Measurements from ENCODE around the gene LDLRAP1.
A peak's percentile ranks its signal among the peaks of the same experiment; 100 is the strongest.

The LDLRAP1 gene

GRCh38 chr1:25563330-25564215 lies 20.2 kb downstream of the LDLRAP1 start:
- no peak for DNase-seq

GRCh38 chr1:25564777-25565574 lies 21.6 kb downstream of the LDLRAP1 start:
- DNase-seq = no peak

- DNase-seq = no peak
Measured at GRCh38 chr1:25565626-25566025, 22.2 kb downstream of the LDLRAP1 start.

GRCh38 chr1:25566176-25566729 lies 22.8 kb downstream of the LDLRAP1 start:
- DNase-seq = no peak

GRCh38 chr1:25566730-25567341 lies 23.4 kb downstream of the LDLRAP1 start:
- DNase-seq = peak; percentile 87

- DNase-seq = no peak
Measured at GRCh38 chr1:25567710-25568089, 24.3 kb downstream of the LDLRAP1 start.

GRCh38 chr1:25568090-25568833 lies 24.9 kb downstream of the LDLRAP1 start:
- DNase-seq = no peak

- no peak for DNase-seq
Measured at GRCh38 chr1:25568834-25569596, 25.6 kb downstream of the LDLRAP1 start.

GRCh38 chr1:25569597-25570396 lies 26.4 kb downstream of the LDLRAP1 start:
- no peak for DNase-seq

GRCh38 chr1:25570798-25571521 lies 27.6 kb downstream of the LDLRAP1 start:
- DNase-seq = no peak

GRCh38 chr1:25571522-25571970 lies 28.1 kb downstream of the LDLRAP1 start:
- no peak for DNase-seq

GRCh38 chr1:25572107-25572506 lies 28.7 kb downstream of the LDLRAP1 start:
- no peak for DNase-seq

- no peak for DNase-seq
Measured at GRCh38 chr1:25572708-25573590, 29.5 kb downstream of the LDLRAP1 start.

- DNase-seq = no peak
Measured at GRCh38 chr1:25573591-25573930, 30.2 kb downstream of the LDLRAP1 start.

GRCh38 chr1:25573961-25574360 lies 30.6 kb downstream of the LDLRAP1 start:
- no peak for DNase-seq

- no peak for DNase-seq
Measured at GRCh38 chr1:25575191-25575590, 31.8 kb downstream of the LDLRAP1 start.

- no peak for DNase-seq
Measured at GRCh38 chr1:25576459-25577133, 33.2 kb downstream of the LDLRAP1 start.

- DNase-seq = no peak
Measured at GRCh38 chr1:25577134-25577920, 33.9 kb downstream of the LDLRAP1 start.

Data from NCI-H1092 treated with DMSO at 0.1 percent for 48 hours (cell line).